ENCODE data around the gene PKIG. TPM values are rescaled to one million over a fixed set of nuclear protein-coding genes. Genes with fewer than 3 reads are reported as not detected.

PKIG gene
- total and polyA plus RNA-seq, 2 experiments from 2014 or later: 29.7 to 33.2 TPM

GRCh38 chr20:44547419-44547818 is 35.0 kb upstream of the PKIG start (continued):
- TF ChIP-seq ZNF114 (CRISPR knock-in tag; IDR thresholded peaks at IDR 0.05): no peak

DNA sequence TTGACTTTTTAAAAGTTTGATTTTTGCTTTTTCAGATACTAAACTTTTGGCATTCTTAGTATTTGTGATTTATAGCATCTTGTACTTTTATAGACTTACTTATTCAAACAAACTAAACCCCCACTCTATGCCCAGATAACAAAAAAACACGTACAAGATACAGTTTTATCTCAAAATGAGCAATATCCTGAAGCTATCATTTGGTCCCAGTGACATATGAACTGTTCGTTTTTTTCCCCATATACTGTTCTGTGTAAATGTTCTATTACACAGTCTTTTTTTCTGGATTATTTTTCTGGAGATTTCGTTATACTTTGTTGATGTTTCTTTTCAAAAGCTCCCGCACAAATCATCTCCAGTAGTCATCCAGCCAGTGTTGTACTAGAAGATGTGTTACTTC is 33.3 kb upstream of the PKIG start:
- Histone ChIP-seq H3K4me1 (ENCODE audit: insufficient read depth) (no peaks in the 10 kb centered on the region), H4K20me1 (replicated peaks; ENCODE audit: insufficient read depth) (no peaks in the 10 kb centered on the region; the same call in none of the 2 replicates), H3K36me3 (ENCODE audit: insufficient read depth) (no peaks in the 10 kb centered on the region), H3K79me2 (replicated peaks; ENCODE audit: insufficient read depth) (0 out of 2 replicates have a peak, but pooled peaks cover 4% of the 10 kb centered on the region), H3K4me3 (no peak overlapping the region), H2AFZ (no peak overlapping the region), H3K4me2 (no peak overlapping the region), H3K27ac (ENCODE audit: low read depth) (no peak overlapping the region), H3F3A (replicated peaks; ENCODE audit: low read depth) (no peaks in the 10 kb centered on the region), H3K9me2 (ENCODE audit: insufficient read depth) (no peaks in the 10 kb centered on the region), H3K27me3 (ENCODE audit: insufficient read depth) (no peaks in the 10 kb centered on the region)
- Mint-ChIP-seq H3K36me3 (ENCODE audit: low read depth) (no peaks in the 10 kb centered on the region), H3K4me1 (peaks cover 2% of the 10 kb centered on the region; the same call in 1 of the 3 replicates), H3K27ac (no peak overlapping the region), H3K27me3 (ENCODE audit: insufficient read depth, low read depth, poor library complexity) (no peaks in the 10 kb centered on the region), H3K4me3 (no peak overlapping the region), H3K9me3 (no peaks in the 10 kb centered on the region)
- TF ChIP-seq JUNB (IDR thresholded peaks at IDR 0.05; ENCODE audit: unreplicated experiment): no peak
- no peak for TF ChIP-seq NANOG (IDR thresholded peaks at IDR 0.05; ENCODE audit: borderline replicate concordance)
- TF ChIP-seq POLR2AphosphoS5 (IDR thresholded peaks at IDR 0.05; ENCODE audit: low read depth): no peak
- TF ChIP-seq STAT1 (IDR thresholded peaks at IDR 0.05; ENCODE audit: unreplicated experiment): no peak
- no peak for TF ChIP-seq ZNF114 (CRISPR knock-in tag; IDR thresholded peaks at IDR 0.05)
- no peak for TF ChIP-seq EZH2phosphoT487 (IDR thresholded peaks at IDR 0.05; ENCODE audit: unreplicated experiment)
- TF ChIP-seq, protein P1, sequence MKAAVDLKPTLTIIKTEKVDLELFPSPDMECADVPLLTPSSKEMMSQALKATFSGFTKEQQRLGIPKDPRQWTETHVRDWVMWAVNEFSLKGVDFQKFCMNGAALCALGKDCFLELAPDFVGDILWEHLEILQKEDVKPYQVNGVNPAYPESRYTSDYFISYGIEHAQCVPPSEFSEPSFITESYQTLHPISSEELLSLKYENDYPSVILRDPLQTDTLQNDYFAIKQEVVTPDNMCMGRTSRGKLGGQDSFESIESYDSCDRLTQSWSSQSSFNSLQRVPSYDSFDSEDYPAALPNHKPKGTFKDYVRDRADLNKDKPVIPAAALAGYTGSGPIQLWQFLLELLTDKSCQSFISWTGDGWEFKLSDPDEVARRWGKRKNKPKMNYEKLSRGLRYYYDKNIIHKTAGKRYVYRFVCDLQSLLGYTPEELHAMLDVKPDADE (IDR thresholded peaks at IDR 0.05): no peak
- no peak for TF ChIP-seq ZNF462 (CRISPR knock-in tag; IDR thresholded peaks at IDR 0.05)
- TF ChIP-seq EZH2 (IDR thresholded peaks at IDR 0.05; ENCODE audit: low read depth, unreplicated experiment): no peak
- TF ChIP-seq ZNF331 (CRISPR knock-in tag; IDR thresholded peaks at IDR 0.05; ENCODE audit: low read depth): no peak
- TF ChIP-seq CREB1 (CRISPR knock-in tag; IDR thresholded peaks at IDR 0.05; ENCODE audit: low read depth): no peak
- TF ChIP-seq, protein P2, sequence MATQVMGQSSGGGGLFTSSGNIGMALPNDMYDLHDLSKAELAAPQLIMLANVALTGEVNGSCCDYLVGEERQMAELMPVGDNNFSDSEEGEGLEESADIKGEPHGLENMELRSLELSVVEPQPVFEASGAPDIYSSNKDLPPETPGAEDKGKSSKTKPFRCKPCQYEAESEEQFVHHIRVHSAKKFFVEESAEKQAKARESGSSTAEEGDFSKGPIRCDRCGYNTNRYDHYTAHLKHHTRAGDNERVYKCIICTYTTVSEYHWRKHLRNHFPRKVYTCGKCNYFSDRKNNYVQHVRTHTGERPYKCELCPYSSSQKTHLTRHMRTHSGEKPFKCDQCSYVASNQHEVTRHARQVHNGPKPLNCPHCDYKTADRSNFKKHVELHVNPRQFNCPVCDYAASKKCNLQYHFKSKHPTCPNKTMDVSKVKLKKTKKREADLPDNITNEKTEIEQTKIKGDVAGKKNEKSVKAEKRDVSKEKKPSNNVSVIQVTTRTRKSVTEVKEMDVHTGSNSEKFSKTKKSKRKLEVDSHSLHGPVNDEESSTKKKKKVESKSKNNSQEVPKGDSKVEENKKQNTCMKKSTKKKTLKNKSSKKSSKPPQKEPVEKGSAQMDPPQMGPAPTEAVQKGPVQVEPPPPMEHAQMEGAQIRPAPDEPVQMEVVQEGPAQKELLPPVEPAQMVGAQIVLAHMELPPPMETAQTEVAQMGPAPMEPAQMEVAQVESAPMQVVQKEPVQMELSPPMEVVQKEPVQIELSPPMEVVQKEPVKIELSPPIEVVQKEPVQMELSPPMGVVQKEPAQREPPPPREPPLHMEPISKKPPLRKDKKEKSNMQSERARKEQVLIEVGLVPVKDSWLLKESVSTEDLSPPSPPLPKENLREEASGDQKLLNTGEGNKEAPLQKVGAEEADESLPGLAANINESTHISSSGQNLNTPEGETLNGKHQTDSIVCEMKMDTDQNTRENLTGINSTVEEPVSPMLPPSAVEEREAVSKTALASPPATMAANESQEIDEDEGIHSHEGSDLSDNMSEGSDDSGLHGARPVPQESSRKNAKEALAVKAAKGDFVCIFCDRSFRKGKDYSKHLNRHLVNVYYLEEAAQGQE (IDR thresholded peaks at IDR 0.05; ENCODE audit: unreplicated experiment): no peak
- no peak for ATAC-seq
- DNase-seq (ENCODE audit: low spot score): no peak

Measured in GM23338 (cell line).